Testis (tissue), 2 donors: ENCODE measurements around the gene FBXO40.

Source experiments
- CTCF ChIP-seq, 3 experiments: fragments of 450-650 bp in 2 of 3; fragments of 200-600 bp in 1 of 3; sonication (generic) in 1 of 3; IDR thresholded peaks; one replicate each; pipeline ENCODE4 v1.5.1; 2016 to 2019; ENCODE audit warnings: antibody characterized with exemption in 3 of 3, mild to moderate bottlenecking in 2 of 3, moderate library complexity in 1 of 3
- POLR2A ChIP-seq: fragments of 450-650 bp; IDR thresholded peaks from one replicate; pipeline ENCODE4 v1.6.1; 2017; ENCODE audit warnings: antibody characterized with exemption, mild to moderate bottlenecking, moderate library complexity

GRCh38 chr3:121624147-121624899 lies 31.1 kb downstream of the FBXO40 start:
- TF ChIP-seq CTCF (IDR thresholded peaks at IDR 0.05) (no peak), POLR2A (no peak)
